CD4-positive, alpha-beta T cell treated with Interleukin-2 at 100 ng/mL for 4 hours (primary cell): ENCODE data around the gene UBA6.
"Not testable (repeated sequence)": the region's sequence is repeated elsewhere in the genome, so short reads cannot be mapped to it uniquely, and the experiment has no call there.

Source experiments
- DNase-seq: peaks from one replicate; pipeline ENCODE4 v3.0.0-alpha.2; 2020; ENCODE audit warnings: low spot score

UBA6 gene

DNA sequence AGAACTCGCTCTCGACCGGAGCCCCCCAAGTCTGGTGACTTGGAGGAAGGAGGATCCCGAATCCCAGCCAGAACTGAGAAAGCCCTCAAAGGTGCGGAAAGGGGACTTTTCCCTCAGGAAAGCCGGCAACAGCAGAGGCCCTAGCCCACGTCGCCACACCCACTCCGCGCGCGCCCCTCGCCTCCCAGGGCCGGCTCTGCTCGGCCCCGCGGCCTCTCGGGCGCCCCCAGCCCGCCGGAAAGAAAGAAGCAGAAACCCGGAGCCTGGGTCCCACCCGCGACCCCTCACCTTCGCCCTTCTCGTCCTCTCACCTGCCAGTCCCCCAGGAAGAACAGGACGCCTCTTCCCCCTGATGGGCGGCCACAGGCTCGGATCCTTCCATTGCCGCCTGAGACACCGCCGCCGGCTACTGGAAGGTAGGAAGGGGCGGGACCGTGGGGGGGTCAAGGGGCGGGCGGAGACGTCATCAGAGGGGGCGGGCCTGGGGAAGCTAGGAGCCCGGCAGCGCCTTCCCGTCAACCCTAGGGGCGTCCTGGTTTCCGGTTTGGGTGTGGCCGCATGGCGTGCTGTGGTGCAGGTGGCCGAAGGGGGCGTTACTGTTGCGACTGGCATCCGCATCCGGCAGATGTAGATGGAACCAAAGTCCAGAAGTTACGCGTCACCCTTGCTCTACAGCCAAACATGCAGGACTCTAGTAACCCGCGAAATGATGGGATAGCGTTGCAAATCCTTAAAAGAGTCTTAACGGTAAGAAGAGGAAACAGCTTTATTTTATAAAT lies at the start of gene UBA6:
Gene UBA6 (minus strand): TSS at position 418 of the 779 bp plus-strand sequence. CDS start 36 bp downstream, at position 382.
- peak; percentile 94 for DNase-seq

DNA sequence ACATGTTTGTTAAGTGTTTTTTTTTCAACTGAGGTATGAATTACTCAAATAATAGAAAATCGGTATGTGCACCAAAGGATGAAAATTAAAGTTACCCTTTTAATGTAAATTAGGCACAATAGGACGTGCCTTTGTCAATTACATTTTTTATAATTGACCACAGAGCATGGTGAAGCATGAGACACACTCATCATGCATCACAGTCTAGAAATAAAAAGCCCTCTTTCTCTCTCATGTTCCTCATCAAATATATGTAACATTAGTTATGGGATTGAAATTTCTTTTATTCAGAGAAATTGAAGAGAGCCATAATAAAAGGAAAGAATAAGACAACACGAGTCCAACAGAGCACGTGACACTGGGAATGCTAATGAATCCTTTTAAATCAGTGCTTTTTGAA lies 49.7 kb upstream of the UBA6 start:
- DNase-seq: no peak

DNA sequence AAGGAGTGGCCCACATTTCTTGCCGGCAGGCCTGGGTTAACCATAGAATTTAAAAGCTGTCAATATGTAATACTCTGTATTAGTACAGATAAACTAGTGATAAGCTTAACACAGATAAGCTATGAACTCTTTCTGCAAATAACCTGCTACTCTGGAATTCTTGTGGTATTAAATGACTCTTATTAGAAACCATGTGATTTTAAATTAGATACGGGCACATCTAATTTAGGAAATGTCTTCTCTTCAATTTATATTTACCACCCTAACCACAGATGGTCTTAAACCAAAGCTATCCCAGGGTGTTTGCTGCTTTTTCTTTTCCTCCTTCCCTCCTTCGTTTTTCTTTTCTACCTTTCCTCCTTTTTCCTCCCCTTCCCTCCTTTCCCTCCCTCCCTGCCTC lies 48.3 kb upstream of the UBA6 start:
- no peak for DNase-seq

DNA sequence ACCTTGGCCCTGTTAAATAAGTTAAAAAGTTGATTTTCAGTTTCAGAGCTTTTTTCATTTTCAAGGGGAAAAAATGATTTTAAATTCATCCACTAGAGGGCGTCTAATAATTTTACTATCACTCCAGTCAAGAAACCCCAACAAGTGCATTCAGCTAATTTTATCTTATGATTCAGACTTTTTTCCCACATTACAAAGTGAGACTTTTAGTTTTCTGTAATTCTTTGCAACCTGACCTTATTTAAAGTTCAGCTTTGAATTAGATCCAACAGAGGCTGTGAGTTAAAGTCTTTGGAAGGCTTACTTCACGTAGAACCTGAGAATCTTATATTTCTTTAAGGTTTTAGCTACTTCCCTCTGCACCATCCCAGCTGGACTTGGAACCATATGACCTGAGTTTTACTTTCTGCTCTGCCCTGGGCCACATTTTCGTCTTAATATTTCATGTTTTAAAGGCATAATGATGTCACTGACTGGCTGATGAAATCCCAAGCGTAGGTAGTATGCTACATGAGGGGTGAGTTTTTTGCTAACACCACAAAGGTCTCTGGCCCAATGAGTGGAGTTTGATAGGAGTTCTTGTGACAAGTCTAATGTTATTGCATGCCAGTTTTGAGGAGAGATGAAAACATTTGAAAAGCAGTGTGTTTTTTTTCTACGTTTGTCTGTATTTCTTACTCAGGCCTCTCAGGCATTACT lies 46.0 kb upstream of the UBA6 start:
- DNase-seq: peak; percentile 57

DNA sequence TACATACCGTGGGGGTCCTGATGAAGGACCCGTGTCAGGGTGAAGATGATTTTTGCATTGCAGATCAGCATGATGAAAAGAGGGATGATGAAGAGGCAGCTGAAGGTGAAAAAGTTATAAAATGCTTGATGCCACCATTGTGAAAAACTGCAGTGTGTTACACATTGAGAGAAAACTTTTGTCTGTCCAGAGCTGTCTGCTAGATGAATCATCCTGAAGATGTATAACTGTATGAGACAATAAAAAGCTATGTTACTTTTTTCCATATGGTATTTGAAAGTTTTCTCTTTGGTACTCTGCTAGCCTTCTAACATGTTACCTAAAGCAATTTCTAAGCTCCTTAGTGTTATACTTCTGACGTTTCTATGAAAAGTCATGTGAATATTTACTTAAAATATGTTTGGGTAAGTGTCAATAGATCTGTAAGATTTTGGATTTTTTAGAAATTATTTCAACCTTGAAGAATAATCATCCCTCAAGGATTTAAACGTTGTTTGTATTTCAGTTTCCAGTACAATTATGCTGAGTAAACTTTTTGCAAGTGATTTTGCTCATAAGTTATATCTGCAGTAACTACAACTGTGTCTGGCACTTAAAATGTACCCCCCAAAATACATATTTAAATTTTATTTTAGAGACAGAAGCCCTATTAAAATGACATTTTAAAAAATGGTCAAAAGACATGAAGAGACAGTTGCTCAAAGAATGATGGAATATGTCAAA lies 43.8 kb upstream of the UBA6 start:
- no peak for DNase-seq

DNA sequence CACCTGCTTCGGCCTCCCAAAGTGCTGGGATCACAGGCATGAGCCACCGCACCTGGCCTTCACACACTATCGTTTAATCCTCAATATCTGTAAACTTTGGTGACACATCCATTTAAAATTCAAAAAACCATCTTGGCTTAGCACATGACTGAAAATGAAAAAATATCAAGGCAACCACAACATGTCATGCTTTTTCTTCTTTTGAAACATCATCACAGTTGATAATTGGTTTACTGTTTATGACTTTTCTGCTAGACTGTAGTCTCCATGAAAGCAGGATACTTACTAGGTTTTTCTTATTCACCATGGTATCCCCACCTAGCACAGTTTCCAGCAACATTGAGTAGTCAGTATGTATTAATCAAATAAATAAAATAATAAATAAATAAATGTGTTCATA lies 42.2 kb upstream of the UBA6 start:
- no peak for DNase-seq

DNA sequence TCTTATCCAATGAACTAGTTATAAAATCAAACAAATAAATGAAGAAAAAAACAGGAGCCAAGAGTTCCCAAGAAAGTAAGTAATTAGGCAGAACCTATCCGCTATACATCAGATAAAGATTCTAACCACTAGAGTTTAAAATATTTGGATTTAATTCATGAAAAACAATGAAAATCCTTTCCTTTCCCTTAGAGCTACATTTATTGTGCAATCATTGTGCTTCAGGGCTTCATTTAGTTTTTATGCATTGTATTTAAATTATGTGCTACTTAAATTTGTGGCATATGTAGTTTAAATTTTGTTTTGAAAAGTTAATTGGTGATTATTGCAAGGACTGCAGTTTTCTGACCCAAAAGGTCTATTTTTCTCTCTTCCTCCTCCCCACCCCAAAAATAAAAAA lies 35.3 kb upstream of the UBA6 start:
- DNase-seq: no peak

DNA sequence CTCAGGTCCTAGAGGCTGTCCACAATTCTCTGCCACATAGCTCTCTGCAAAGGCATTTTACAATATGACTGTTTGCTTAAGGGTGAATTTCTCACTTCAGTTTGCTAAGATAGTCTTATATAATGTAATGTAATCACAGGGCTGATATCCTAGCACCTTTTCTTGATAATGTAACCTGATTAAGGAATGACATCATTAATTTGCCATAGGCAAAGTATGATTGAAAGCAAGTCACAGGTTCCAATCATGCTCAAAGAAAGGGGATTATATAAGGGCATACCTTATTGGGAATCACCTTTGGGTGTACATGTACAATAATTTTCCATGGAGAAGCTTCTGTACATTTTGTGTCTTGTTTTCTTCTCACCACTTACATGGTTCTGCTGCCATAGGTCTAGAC lies 34.4 kb upstream of the UBA6 start:
- DNase-seq: no peak

DNA sequence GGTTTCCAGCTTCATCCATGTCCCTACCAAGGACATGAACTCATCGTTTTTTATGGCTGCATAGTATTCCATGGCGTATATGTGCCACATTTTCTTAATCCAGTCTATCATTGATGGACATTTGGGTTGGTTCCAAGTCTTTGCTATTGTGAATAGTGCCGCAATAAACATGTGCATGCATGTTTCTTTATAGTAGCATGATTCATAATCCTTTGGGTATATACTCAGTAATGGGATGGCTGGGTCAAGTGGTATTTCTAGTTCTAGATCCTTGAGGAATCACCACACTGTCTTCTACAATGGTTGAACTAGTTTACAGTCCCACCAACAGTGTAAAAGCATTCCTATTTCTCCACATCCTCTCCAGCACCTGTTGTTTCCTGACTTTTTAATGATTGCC lies 29.6 kb upstream of the UBA6 start:
- not testable (repeated sequence) for DNase-seq

DNA sequence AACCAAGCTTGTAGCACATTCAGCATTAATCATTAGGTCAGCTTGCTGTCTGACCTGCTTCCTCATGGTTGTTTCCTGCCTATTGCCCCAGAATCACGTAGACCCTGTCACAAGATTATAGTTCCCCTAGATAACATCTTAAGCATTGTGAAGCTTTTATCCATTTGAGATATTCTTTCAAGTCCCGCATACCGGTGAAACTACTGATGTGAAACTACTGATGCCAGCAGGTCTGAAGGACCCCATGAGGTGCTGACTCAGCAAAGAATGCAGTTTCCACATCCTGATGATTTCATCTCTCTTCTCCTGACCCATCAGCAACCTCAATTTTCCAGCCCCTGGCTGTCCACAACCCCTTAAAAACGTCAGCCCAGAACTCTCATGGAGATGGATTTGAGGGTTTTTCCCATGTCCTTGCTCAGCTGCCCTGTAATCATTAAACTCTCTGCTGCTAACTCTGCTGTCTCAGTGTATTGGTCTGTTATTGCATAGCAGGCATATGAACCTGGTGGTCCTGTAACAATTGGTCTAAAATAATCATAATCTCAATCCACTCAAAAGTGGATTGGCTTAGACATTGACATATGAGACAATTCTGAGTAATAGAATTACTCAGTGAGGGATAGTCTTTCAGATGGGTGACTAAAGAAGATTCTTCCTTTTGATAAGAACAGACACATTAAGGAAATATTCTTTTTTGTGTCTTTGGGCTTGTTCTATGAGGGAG lies 26.3 kb upstream of the UBA6 start:
- no peak for DNase-seq

DNA sequence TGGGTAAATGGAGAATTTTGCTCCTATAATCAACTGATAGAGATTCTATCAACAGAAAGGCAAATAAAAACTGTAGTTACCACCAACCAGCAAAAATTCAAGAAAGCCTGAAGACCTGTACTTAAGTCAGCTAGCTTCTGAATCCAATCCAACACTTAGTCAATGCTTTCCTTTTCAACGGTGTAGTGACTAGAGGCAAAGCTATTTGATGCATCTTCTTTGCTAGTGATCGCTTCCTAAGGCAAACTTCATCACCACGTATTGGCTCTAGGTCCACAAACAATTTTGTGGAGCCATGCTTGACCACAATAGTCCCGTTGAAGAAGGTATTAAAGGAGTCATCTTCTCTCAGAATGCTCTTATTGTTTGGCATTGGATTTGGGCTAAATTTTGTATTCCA lies 25.0 kb upstream of the UBA6 start:
- no peak for DNase-seq

DNA sequence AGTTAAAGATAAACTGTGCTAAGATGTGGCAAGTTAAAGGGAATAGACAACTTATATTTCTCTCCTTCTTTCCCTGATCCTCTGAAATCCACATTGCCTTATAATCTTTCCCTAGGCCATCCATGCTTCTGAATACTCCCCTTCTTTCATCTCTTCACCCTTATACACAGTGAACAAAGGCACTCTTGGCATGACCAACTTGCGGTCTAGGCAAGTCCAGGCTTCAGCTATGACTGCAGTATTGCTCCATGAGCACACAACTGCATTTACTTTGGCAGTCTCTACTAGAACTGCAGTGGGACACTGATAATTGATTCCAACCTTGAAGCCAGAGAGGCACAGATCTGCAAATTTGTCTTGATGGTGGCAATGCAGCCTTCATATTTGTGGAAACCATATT lies 24.2 kb upstream of the UBA6 start:
- no peak for DNase-seq

DNA sequence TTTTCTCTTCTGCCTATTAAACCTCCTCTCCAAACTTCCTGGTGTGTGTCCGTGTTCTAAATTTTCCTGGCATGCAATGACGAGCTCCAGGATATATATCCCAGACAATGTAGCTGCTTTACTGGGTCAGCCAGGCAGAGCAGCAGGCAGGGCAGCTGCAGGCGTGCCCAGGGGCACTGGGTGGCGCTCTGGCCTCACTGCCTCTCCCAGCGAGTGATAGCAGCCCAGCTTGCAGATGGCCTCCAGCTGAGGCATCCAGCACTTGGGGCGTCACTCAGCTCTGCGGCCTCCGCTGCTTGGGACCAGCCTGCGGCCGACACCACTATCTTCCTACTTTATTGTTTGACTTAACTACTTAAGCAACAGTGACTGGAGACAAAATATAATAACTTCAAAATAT lies 23.0 kb upstream of the UBA6 start:
- no peak for DNase-seq

DNA sequence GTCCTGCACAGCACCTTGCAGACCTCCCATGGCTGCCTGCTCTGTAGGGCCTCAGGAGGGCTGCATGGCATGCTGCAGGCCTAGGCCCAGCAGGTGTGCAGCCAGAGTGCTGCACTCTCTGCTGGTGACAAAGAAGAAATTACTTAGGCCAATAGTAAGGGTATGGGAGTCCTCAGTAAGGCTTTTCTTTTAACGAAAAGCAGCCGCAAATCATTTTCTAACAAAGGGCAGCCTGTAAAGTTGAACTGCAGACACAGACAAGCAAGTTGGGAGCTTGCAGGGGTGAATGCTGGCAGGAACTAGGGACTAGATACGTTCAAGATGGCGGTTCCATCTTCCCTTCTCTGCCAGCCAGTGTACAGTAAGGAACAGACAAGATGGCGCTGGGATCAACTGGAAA lies 22.4 kb upstream of the UBA6 start:
- DNase-seq: no peak

DNA sequence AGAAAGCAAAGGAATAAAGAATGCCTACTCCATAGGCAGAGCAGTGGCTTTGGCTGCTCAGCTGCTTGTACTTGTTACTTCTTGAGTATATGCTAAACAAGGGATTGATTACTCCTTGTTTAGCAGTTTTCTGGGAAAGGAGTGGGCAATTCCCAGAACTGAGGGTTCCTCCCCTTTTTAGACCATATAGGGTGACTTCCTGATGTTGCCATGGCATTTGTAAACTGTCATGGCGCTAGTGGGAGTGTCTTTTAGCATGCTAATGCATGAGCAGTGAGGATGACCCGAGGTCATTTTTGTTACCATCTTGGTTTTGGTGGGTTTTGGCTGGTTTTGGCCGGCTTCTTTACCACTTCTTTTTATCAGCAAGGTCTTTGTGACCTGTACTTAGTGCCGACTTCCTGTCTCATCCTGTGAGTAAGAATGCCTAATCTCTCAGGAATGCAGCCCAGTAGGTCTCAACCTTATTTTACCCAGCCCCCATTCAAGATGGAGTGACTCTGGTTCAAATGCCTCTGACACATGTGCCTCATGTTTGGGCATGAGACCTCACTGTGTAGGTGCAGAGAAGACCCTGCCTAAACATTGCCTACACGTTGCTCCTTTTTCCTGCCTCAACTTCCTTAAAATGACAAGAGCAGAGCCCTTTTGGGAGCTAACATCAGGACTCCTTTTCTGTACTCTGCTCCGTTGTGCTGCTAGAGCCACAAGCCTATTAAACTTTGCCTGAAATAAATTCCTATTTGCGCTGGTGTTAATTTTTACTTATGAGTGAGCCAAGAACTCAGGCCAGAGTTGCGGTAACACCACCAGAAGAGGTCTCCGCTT lies 21.0 kb upstream of the UBA6 start:
- no peak for DNase-seq

DNA sequence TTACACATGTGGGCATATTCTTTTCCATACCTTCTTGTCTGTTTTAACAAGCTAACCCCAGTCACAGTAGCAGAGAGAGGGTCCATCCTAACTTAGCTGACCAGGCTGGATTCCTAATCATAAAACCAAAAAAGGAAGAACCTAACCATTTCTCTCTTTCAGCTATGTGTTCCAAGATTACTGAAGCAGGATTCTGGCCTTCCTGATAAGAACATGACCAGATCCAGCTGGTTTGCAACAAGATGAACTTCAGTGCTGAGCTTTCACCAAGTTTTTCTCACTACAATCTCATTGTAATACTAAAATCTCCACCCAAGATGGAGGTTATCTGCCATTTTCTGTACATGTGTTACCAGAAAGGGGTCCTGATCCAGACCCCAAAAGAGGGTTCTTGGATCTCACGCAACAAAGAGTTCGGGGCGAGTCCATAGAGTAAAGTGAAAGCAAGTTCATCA lies 20.4 kb upstream of the UBA6 start:
- no peak for DNase-seq

DNA sequence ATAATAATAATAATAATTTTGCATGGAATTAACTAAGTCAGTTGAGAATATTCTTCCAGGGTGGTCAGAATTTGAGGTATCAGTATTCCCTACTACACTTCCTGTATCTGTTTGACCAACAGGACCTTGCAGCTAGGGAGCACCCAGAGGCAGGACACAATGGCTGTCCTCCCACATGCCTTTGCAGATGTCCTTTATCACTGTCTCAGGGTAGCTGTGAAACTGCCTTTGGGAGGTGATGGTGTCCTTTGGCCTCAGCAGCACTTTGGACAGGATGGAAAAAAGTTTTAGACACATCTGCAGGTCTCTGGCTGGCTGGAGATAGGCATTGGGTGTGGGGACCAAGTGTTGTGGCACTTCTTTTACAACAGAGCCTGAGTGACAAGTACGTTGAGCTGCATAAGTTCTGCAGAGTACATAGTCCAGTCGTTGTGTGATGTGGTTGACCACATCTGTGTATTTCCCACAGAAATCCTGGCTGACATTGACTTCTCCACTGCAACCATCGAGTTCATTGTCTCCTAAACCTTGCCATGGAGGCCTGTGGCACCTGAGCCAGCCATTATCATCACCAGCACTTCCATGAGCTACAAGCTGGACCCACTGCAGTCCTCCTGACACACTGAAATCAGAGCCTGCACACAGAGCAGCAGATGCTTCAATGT lies 19.1 kb upstream of the UBA6 start:
- no peak for DNase-seq

DNA sequence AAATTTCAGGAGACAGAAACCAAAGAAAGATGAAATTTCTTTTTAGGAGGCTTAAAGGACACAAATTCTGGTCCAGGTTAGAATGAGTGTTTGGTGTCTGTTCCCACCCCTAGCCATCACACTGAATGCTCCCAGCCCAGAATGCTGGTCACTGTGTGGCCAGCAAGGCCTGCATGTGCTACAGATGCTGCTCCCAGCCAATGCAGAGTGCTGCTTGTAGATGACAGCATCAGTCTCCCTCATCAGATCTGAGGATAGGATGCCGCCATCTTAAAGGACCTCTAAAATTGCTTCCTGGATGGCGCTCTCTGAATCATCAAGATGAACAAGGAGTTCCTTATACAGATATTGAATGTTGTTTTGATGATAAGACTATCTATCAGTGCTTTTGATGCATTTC lies 17.9 kb upstream of the UBA6 start:
- DNase-seq: no peak

DNA sequence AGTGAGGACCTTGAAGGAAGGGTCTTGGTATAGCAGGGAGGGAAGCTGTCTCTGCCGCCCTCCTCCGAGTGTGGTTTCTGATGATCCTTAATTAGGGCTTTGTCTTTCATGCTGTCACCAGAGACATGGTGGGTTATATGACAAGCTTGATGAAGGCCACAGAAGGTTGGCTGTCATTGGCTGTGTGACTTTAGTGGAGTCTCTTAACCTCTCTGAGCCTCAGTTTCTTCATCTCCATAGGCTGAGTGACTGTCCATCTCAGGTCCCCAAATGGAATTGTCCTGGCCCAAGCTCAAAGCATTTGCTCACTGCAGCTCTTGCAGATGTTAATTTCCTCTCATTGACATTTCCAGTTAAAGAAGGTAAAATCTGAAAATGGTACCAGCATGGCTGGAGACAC lies 16.6 kb upstream of the UBA6 start:
- DNase-seq: no peak

DNA sequence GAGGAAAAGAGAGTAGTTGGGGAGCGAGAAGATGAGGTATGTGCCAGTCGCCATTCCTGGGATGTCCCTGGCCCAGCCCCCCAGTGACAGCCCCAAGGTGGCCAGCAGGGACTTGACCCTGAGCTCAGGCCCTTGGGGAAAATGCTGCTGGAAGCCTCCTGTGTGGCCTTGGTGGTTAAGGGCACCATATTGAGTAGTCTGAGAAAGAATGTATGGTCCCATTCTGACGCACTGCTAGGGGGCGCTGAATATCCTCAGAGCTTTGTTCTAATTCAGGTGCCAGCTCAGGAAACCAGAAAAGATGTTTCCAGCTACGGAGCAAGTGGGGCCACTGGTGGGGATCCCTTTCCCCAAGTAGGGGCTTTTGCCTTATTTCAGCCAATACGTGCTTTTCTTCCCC lies 14.0 kb upstream of the UBA6 start:
- DNase-seq: no peak

DNA sequence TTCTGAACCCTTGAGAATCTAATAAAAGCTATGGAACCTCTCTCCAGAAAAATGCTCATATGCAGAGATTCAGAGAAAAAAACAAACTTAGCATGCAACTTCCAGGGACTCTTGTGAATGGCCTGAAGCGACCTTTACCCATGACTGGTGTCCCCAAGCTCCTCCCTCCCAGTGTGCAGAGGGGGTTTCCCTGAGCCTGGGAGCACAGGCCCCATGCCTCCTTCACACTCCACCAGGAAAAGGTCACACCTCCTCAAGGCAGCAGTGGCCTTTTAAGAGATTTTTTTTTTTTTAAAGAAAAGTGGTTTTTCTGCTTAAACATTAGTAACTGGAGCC lies 13.3 kb upstream of the UBA6 start:
- DNase-seq: no peak
